Activated gamma-delta T cell treated with Interleukin-2 at 50 U/mL for 16 hours (primary cell): Measurements from ENCODE around the gene STYX.
"Not testable (repeated sequence)": the region's sequence is repeated elsewhere in the genome, so short reads cannot be mapped to it uniquely, and the experiment has no call there.

Experiments
- DNase-seq: peaks from one replicate; pipeline ENCODE4 v3.0.0-alpha.2; 2020

The STYX gene

GRCh38 chr14:52729925-52730708 lies at the start of gene STYX:
Gene STYX (plus strand): TSS chr14:52730166. CDS start chr14:52730475, 309 bp downstream.
- DNase-seq: peak; percentile 97

GRCh38 chr14:52683985-52684520 lies 45.9 kb upstream of the STYX start:
- no peak for DNase-seq

- no peak for DNase-seq
Observed at GRCh38 chr14:52686176-52686575, 43.8 kb upstream of the STYX start.

GRCh38 chr14:52690983-52691760 lies 38.8 kb upstream of the STYX start:
- DNase-seq: no peak

GRCh38 chr14:52692248-52692962 lies 37.6 kb upstream of the STYX start:
- DNase-seq: no peak

GRCh38 chr14:52693036-52693435 lies 36.9 kb upstream of the STYX start:
- DNase-seq: no peak

- no peak for DNase-seq
Observed at GRCh38 chr14:52693532-52693931, 36.4 kb upstream of the STYX start.

GRCh38 chr14:52694761-52695480 lies 35.0 kb upstream of the STYX start:
- DNase-seq: peak; percentile 58

- DNase-seq: peak; percentile 48
Observed at GRCh38 chr14:52695481-52696091, 34.4 kb upstream of the STYX start, which contains the start of gene ERO1A. Gene ERO1A (minus strand): TSS chr14:52695558. CDS start chr14:52695481, 77 bp downstream.

GRCh38 chr14:52700701-52701172 lies 29.2 kb upstream of the STYX start:
- DNase-seq: no peak

- DNase-seq: no peak
Observed at GRCh38 chr14:52701223-52701622, 28.7 kb upstream of the STYX start.

- no peak for DNase-seq
Observed at GRCh38 chr14:52703225-52703624, 26.7 kb upstream of the STYX start.

GRCh38 chr14:52703664-52704063 lies 26.3 kb upstream of the STYX start:
- DNase-seq: no peak

GRCh38 chr14:52706286-52706685 lies 23.7 kb upstream of the STYX start:
- DNase-seq: peak; percentile 36

- peak; percentile 96 for DNase-seq
Observed at GRCh38 chr14:52706724-52707706, 23.0 kb upstream of the STYX start, which contains the start of gene PSMC6. Gene PSMC6 (plus strand): TSS chr14:52707200. CDS start chr14:52707220, 20 bp downstream.

- DNase-seq: no peak
Observed at GRCh38 chr14:52711666-52712065, 18.3 kb upstream of the STYX start.

- DNase-seq: no peak
Observed at GRCh38 chr14:52716155-52716554, 13.8 kb upstream of the STYX start.

- DNase-seq: no peak
Observed at GRCh38 chr14:52723514-52724359, 6.2 kb upstream of the STYX start.

- DNase-seq: no peak
Observed at GRCh38 chr14:52724360-52724644, 5.7 kb upstream of the STYX start.

- DNase-seq: not testable (repeated sequence)
Observed at GRCh38 chr14:52727509-52727908, 2.5 kb upstream of the STYX start.
